GM10847 (cell line): Measurements from ENCODE around the gene CIB1.

Experiments
- POLR2A ChIP-seq: IDR thresholded peaks from 2 replicates; pipeline ENCODE4 v1.6.1; 2011; ENCODE audit not compliant: insufficient read length; ENCODE audit errors: extremely low read depth

CIB1 gene

DNA sequence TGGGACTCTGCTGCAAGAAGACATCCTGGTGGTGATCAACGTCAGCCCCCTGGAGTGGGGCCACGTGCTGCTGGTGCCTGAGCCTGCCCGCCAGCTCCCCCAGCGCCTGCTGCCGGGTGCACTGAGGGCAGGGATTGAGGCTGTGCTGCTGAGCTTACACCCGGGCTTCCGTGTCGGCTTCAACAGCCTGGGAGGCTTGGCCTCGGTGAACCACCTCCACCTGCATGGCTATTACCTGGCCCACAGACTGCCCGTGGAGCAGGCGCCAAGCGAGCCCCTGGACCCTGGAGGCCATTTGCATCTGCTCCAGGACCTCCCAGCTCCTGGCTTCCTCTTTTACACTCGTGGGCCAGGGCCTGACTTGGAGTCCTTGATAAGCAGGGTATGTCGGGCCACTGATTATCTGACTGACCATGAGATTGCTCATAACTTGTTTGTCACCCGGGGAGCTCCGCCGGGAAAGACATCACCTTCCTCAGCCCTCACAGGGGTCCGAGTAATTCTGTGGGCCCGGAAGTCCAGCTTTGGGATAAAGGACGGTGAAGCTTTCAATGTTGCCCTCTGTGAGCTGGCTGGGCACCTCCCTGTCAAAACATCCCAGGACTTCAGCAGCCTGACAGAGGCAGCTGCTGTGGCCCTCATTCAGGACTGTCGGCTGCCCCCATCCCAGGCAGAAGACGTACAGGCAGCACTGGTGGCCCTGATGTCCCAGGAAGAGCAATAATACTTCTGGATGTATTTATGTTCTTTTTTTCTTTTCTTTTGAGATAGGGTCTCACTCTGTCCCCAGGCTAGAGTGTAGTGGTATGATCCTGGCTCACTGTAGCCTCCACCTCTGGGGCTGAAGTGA lies 7.8 kb upstream of the CIB1 start:
- TF ChIP-seq POLR2A, result no peak

DNA sequence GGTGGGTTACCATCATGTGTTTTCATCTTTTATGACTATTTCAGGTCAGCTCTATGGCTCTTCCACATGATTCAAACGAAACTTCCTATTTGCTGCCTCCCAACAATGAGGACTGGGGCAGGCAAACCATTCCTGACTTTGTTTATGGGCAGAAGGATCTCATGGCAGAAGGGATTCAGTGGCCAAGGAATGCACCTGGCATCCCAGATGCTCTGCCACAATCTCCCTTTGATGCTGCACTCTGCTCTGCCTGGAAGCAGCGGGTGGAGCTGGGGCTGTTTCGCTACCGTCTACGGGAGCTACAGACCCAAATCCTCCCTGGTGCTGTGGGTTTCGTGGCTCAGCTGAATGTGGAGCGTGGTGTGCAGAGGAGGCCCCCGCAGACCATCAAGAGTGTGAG lies 7.1 kb upstream of the CIB1 start:
- TF ChIP-seq POLR2A, result no peak

DNA sequence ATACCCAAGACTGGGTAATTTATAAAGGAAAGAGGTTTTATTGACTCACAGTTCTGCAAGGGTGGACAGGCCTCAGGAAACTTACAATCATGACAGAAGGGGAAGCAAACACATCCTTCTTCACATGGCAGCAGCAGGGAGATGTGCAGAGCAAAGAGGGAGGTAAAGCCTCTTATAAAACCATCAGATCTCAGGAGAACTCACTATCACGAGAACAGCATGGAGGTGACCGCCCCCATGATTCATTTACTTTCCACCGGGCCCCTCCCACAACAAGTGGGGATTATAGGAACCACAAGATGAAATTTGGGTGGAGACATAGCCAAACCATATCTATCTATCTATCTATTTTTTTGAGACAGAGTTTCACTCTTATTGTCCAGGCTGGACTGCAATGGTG lies 5.6 kb upstream of the CIB1 start:
- no peak for TF ChIP-seq POLR2A

DNA sequence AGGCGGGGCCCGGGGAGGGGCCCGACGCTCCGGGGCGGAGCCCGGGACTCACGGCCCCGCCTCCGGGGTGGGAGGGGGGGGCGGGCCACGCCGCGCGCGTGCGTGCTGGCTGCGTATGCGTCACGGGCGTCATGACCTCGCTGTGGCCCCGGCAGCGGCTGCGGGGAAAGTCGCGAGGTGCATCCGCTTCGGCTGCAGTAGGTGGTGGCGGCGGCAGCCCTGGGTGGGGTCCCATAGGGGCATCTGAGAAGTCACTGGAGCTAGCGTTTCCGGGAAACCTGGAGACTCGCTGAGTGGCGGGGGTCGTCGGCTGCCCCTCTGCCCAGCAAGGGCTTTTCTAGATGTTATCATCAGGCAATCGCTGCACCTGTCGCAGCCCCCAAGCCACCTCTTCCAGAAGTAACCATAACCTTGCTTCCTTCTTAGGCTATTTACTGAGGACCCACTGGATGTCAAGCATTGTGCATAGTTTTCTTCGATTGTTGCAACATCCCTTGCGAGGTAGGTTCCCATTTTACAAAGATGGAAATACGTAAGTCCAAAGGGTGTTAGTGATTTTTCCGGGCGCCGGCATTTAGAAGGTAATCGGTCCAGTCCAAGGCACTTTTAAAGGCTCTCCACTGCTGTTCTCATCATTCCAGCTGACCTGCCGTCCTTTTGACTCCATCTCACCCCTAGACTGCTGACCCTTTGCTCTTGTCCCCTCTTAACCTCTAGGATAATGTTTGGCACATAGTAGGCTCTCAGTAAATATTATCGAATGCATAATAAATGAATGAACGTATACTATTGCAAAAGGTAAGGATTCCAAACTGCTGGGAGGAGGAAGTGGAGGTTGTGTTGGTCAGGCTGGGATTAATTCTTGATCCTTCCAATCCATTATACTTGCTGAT lies 601 bp upstream of the CIB1 start, which contains the start of gene GDPGP1:
TSS of gene GDPGP1 (plus strand) at position 114 of the 893 bp plus-strand sequence. CDS start 6,700 bp downstream, outside the sequence.
- TF ChIP-seq POLR2A, result peak; percentile 89

DNA sequence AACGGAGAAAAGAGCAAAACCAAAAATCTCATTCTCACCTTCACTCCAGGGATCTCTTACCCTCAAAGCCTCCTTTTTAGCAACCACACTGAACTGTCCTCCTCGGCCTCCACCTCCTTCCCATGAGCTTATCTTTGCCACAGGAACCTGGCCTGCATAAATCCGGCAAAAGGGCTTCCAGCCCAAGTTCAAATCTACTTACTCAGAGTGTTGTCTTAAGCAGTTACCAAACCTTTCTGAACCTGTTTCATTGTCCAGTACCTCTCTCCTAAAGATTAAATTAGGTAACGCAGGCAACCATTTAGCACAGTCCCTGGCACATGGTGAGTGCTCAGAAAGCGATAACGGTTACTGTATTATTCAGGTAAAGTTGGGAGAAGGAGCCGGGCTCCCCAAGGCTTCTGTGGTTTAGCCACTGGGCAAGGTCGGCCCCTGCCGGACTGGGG lies 777 bp downstream of the CIB1 start:
- no peak for TF ChIP-seq POLR2A

DNA sequence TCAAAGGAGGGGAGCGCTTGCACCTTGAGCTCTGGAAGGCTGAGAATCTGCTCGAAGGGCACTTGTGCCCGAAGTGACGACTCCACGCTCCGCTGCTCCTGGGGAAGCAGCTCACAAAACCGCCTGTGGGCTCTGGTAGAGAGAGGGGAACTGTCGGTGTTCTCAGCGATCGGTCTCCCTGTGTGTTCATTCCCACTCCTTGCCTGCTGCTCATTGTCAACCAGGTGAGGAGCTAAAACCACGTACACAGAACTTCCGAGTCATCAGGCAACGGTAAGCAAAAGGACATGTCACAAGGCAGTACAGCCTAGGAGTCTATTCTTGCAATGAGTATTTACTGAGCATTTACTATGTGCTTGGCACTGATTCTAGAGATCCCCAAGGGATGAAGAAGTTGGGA lies 1.5 kb downstream of the CIB1 start:
- no peak for TF ChIP-seq POLR2A

DNA sequence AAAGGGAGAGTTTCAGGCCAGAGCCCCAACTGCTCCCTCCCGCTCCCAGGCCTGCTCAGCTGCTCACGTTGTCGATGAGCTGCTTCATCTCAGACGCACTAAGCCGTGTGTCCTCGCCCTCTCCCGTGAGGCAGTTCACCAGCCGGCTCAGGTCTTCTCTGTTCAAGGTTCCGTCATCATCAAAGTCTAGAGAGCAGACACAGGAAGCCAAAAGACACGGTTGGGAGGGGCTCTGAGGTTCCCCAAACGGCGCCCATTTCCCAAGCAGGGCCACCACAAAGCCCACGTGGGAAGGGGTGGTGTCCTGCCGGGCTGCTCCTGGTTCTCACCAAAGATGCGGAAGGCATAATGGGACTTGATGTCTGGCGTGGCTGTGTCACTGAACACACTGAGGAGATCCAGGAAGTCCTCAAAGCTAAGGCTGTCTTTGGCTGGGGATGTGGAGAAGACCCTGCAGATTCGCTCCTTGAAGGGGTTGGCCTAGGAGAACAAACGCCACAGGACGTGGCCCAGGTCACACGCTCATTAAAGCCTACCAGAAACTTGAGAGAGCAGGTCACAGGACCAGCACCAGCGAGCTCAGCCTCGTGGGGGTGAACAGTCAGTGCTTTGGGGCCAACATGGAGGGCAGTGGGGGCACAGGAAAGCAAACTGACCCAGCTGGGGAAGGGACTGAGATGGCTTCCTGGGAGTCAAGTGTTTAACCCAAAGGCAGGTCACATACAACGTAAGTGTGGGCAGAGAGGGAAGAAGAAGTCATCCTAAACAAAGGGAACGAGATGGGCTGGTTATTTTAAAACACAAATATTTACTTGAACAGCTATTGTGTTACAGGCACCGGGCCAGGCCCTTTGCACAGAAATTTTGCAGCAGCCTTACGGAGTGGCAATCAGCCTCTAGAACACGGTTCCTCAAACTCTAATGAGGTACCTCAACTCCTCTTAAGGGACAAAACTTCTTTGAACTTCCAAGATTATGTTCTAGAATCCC lies 2.4 kb downstream of the CIB1 start:
- TF ChIP-seq POLR2A, result no peak

DNA sequence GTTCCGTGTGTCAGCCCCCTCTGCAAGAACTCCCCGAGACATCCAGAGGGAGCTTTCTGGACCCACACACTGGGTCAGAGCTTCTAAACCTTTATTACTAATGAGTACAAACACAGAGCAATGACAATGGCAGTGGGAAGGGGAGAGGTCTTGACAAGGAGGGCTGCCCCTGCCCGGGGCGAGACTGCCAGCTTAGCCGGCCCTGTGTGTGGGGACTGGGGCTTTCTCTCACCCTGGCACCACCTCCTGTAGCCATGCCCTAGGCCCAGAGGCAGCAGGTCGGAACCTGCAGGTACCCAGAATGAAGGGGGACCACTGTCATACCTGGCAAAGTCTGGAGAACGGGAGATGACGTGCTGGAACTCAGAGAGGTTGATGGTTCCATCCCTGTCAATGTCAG lies 3.1 kb downstream of the CIB1 start:
- TF ChIP-seq POLR2A, result no peak

DNA sequence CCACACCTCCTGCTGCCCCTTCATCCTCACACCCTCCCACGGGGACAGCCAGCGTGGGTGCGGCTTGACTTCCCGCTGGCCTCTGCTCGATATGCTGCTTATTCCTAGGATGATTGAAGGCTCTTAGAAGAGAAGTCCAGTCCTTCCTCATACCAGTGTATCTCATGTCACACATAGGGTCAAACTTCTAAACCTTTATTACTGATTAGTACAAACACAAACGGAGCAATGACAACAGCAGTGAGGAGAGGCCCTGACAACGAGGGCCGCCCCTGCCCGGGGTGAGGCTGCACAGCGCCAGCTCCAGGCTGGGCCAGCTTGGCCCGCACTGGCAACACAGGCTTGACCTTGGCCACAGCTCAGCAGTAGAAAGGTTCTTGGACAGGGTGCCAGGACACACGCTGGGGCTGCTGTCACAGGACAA lies 3.7 kb downstream of the CIB1 start:
- no peak for TF ChIP-seq POLR2A

DNA sequence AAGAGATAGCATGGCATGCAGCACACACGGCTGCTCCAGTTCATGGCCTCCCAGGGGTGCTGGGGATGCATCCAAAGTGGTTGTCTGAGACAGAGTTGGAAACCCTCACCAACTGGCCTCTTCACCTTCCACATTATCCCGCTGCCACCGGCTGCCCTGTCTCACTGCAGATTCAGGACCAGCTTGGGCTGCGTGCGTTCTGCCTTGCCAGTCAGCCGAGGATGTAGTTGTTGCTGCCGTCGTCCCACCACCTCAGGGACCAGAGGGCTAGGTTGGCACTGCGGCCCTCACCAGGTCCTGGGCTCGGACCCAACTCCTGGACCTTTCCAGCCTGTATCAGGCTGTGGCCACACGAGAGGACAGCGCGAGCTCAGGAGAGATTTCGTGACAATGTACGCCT lies 4.8 kb downstream of the CIB1 start:
- TF ChIP-seq POLR2A, result no peak

DNA sequence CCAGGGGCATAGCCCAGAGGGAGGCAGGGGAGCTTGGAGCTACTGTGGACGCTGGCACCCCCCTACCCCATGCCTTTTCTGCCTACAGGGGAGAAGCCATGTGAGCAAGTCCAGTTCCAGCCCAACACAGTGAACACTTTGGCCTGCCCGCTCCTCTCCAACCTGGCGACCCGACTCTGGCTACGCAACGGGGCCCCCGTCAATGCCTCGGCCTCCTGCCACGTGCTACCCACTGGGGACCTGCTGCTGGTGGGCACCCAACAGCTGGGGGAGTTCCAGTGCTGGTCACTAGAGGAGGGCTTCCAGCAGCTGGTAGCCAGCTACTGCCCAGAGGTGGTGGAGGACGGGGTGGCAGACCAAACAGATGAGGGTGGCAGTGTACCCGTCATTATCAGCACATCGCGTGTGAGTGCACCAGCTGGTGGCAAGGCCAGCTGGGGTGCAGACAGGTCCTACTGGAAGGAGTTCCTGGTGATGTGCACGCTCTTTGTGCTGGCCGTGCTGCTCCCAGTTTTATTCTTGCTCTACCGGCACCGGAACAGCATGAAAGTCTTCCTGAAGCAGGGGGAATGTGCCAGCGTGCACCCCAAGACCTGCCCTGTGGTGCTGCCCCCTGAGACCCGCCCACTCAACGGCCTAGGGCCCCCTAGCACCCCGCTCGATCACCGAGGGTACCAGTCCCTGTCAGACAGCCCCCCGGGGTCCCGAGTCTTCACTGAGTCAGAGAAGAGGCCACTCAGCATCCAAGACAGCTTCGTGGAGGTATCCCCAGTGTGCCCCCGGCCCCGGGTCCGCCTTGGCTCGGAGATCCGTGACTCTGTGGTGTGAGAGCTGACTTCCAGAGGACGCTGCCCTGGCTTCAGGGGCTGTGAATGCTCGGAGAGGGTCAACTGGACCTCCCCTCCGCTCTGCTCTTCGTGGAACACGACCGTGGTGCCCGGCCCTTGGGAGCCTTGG lies 5.6 kb downstream of the CIB1 start:
- TF ChIP-seq POLR2A, result no peak

DNA sequence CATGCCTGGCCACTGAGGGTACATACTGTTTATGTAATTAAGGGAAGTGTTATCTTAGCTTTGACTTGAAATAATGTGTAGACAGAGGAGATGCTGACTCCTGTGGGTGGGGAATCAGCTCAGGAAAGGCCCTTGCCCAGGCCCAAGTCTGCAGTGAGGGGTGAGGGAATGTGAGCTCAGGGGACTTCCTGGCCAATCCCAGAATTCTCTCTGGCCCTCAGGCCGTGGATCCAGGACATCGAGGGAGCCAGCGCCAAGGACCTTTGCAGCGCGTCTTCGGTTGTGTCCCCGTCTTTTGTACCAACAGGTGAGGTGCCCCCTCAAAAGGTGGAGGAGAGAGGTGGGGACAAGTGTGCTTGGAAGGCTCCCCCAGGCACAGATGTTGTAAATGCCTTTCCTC lies 6.4 kb downstream of the CIB1 start:
- TF ChIP-seq POLR2A, result no peak

DNA sequence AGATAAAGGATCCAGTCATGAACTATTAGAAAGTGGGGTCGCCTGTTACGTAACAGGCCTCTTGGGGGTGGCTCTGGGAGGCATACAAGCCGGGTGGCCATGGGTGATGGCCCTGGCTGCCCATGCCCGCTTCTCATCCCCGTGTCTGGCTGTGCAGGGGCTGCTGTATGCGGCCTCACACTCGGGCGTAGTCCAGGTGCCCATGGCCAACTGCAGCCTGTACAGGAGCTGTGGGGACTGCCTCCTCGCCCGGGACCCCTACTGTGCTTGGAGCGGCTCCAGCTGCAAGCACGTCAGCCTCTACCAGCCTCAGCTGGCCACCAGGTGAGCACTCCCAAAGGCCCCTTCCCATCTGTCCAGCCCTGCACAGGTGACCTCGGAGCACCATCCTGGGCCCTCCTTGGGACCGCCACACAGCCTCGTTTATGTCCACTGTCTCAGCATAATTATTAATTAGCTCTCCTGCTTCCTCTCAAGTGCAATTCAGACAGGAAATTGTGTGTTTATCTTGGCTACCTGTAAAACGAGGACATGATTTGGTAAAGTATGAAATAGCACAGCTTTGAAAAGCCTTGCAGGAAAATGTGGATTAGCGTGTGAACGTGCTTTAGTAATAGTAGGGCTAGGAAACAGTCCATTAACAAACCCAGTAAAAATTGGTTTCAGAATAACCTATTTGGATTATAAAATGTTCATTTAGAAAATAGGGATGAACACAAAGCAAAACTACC lies 8.1 kb downstream of the CIB1 start:
- TF ChIP-seq POLR2A, result no peak

DNA sequence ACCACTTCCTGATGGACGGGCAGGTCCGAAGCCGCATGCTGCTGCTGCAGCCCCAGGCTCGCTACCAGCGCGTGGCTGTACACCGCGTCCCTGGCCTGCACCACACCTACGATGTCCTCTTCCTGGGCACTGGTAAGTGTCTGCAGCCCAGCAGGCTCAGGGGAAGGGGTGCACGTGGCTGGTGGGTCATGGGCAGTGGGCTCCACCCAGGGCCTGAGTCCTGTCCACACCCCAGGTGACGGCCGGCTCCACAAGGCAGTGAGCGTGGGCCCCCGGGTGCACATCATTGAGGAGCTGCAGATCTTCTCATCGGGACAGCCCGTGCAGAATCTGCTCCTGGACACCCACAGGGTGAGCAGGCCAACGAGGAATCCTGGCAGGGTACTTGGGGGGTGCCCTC lies 8.7 kb downstream of the CIB1 start:
- TF ChIP-seq POLR2A, result no peak
